Amygdala (tissue), 56 donors: ENCODE results near the gene PAPPA2.
"Not testable (repeated sequence)": the region's sequence is repeated elsewhere in the genome, so short reads cannot be mapped to it uniquely, and the experiment has no call there.

ENCODE experiments used
- DNase-seq, 56 donors: peaks; one replicate each; lab custom pipeline; 2025; lab: John Stamatoyannopoulos, UW

PAPPA2 gene

GRCh38 chr1:176551146-176551545 is 88.2 kb downstream of the PAPPA2 start:
- no peak for DNase-seq

- DNase-seq, result no peak
Observed at GRCh38 chr1:176552217-176552991, 89.4 kb downstream of the PAPPA2 start.

GRCh38 chr1:176552999-176553398 is 90.0 kb downstream of the PAPPA2 start:
- DNase-seq, result no peak

- DNase-seq, result no peak
Observed at GRCh38 chr1:176556288-176556687, 93.3 kb downstream of the PAPPA2 start.

GRCh38 chr1:176557543-176558258 is 94.7 kb downstream of the PAPPA2 start:
- DNase-seq, result no peak

- no peak for DNase-seq
Observed at GRCh38 chr1:176558561-176558960, 95.6 kb downstream of the PAPPA2 start.

GRCh38 chr1:176559474-176559873 is 96.5 kb downstream of the PAPPA2 start:
- no peak for DNase-seq

- peak in 38 of 56 donors; percentile 1 to 60 (median 14) for DNase-seq
Observed at GRCh38 chr1:176559878-176560277, 96.9 kb downstream of the PAPPA2 start.

- DNase-seq, result no peak
Observed at GRCh38 chr1:176560681-176561080, 97.7 kb downstream of the PAPPA2 start.

- DNase-seq, result not testable (repeated sequence)
Observed at GRCh38 chr1:176561761-176562160, 98.8 kb downstream of the PAPPA2 start.

GRCh38 chr1:176566004-176566975 is 103.3 kb downstream of the PAPPA2 start:
- no peak for DNase-seq

- no peak for DNase-seq
Observed at GRCh38 chr1:176567190-176567794, 104.3 kb downstream of the PAPPA2 start.

- no peak for DNase-seq
Observed at GRCh38 chr1:176568185-176568584, 105.2 kb downstream of the PAPPA2 start.

- DNase-seq, result no peak
Observed at GRCh38 chr1:176574756-176575155, 111.8 kb downstream of the PAPPA2 start.

GRCh38 chr1:176575991-176576390 is 113.0 kb downstream of the PAPPA2 start:
- DNase-seq, result no peak

GRCh38 chr1:176576670-176577069 is 113.7 kb downstream of the PAPPA2 start:
- DNase-seq, result no peak

- DNase-seq, result no peak
Observed at GRCh38 chr1:176577646-176578197, 114.7 kb downstream of the PAPPA2 start.

- DNase-seq, result no peak
Observed at GRCh38 chr1:176579087-176579486, 116.1 kb downstream of the PAPPA2 start.

GRCh38 chr1:176595217-176595616 is 132.2 kb downstream of the PAPPA2 start:
- DNase-seq, result no peak

- no peak for DNase-seq
Observed at GRCh38 chr1:176601348-176601747, 138.4 kb downstream of the PAPPA2 start.
